ENCODE data around the gene CES5A. TPM values are rescaled to one million over a fixed set of nuclear protein-coding genes. Genes with fewer than 3 reads are reported as not detected.

CES5A gene
- total RNA-seq, 8 experiments from 2014 or later = 0.05 to 0.47 (median 0.20) TPM; not detected in 3

Other genes starting within 250 kb of the CES5A start
- gene SLC6A2, start 219.4 kb downstream of the CES5A start, total RNA-seq = 1 to 10 TPM in 1 of 8 experiments, under 1 TPM in 6, not detected in 1; 0.05 to 1.3 (median 0.25) TPM
- 10 to 100 TPM in 1 of 8 experiments, 1 to 10 TPM in 1, under 1 TPM in 2, not detected in 4; 0.14 to 19.9 (median 2.3) TPM for gene CES1, start 42.3 kb downstream of the CES5A start, total RNA-seq

Data from motor neuron (in vitro differentiated cells).